GM12878 (cell line): ENCODE measurements around the gene ZBTB34.

Experiments used
- CBX5 ChIP-seq: sonication (generic); IDR thresholded peaks from 2 replicates; pipeline ENCODE4 v1.6.1; 2016; ENCODE audit warnings: low read depth, moderate library complexity, mild to moderate bottlenecking, inconsistent platforms
- CTCF ChIP-seq, 3 experiments: IDR thresholded peaks in 2 of 3; conservative IDR thresholded peaks in 1 of 3; 2 replicates each; pipeline ENCODE4 v1.5.1; 2011; ENCODE audit warnings: low read depth in 3 of 3, low read length in 3 of 3, mild to moderate bottlenecking in 3 of 3, control low read depth in 2 of 3, moderate library complexity in 2 of 3, inconsistent platforms in 1 of 3, mixed read lengths in 1 of 3; ENCODE audit not compliant: control insufficient read depth in 2 of 3, insufficient read depth in 1 of 3; ENCODE audit errors: extremely low read depth in 1 of 3
- EZH2 ChIP-seq: IDR thresholded peaks from 2 replicates; pipeline ENCODE4 v1.6.1; 2012; ENCODE audit warnings: low read depth, mild to moderate bottlenecking, control low read depth, inconsistent platforms, low read length, borderline replicate concordance; ENCODE audit not compliant: control insufficient read depth
- IRF3 ChIP-seq: fragments of 450-650 bp; IDR thresholded peaks from 2 replicates; pipeline ENCODE4 v1.6.1; 2014; ENCODE audit warnings: mild to moderate bottlenecking
- POLR2A ChIP-seq: IDR thresholded peaks from 2 replicates; pipeline ENCODE4 v1.6.1; 2011; ENCODE audit warnings: low read depth, mild to moderate bottlenecking, low read length
- SREBF1 ChIP-seq: IDR thresholded peaks from 2 replicates; pipeline ENCODE4 v1.6.1; 2012; ENCODE audit warnings: mild to moderate bottlenecking, low read length
- SUZ12 ChIP-seq: fragments of 200-600 bp; sonication (generic); IDR thresholded peaks from one replicate; pipeline ENCODE4 v1.6.1; 2018; ENCODE audit warnings: antibody characterized with exemption, mild to moderate bottlenecking; ENCODE audit not compliant: unreplicated experiment
- YY1 ChIP-seq: IDR thresholded peaks from 2 replicates; pipeline ENCODE4 v1.6.1; 2011; ENCODE audit warnings: low read depth, mild to moderate bottlenecking, low read length

- no peak for TF ChIP-seq POLR2A
- TF ChIP-seq CBX5 = no peak
- TF ChIP-seq CTCF (IDR thresholded peaks at IDR 0.05 in 2 of 3, conservative IDR thresholded peaks at IDR 0.05 in 1 of 3; ENCODE audit: control insufficient read depth in 2 of 3, extremely low read depth in 1 of 3, insufficient read depth in 1 of 3, low read depth in 3 of 3, low read length in 3 of 3) = no peak
- TF ChIP-seq IRF3 = no peak
- TF ChIP-seq EZH2 = no peak
- TF ChIP-seq SREBF1 = no peak
- no peak for TF ChIP-seq YY1
- TF ChIP-seq SUZ12 = no peak
Measured at GRCh38 chr9:126856326-126856877, 4.0 kb upstream of the ZBTB34 start.
